DOHH2 (cell line): Measurements from ENCODE around the gene KIF3B.

ENCODE experiments used
- CTCF ChIP-seq: fragments of 200-600 bp; sonication (generic); IDR thresholded peaks from one replicate; pipeline ENCODE4 v1.5.1; 2014; ENCODE audit warnings: antibody characterized with exemption, mild to moderate bottlenecking, low read depth, low read length; ENCODE audit not compliant: poor library complexity, severe bottlenecking
- EZH2phosphoT487 ChIP-seq: fragments of 200-600 bp; sonication (generic); IDR thresholded peaks from 2 replicates; pipeline ENCODE4 v1.6.1; 2017; ENCODE audit warnings: borderline replicate concordance, mild to moderate bottlenecking, antibody characterized with exemption, low read length, moderate library complexity, mixed read lengths

GRCh38 chr20:32366380-32366779 lies 88.9 kb downstream of the KIF3B start:
- TF ChIP-seq CTCF, result no peak
- no peak for TF ChIP-seq EZH2phosphoT487
